GM18519 (cell line): ENCODE measurements around the gene PIGC.

Experiments used
- ATAC-seq: cut with Tn5 transposase; IDR thresholded peaks from one replicate; pipeline ENCODE4 v1.9.1; 2021; ENCODE audit warnings: mild to moderate bottlenecking, moderate library complexity; ENCODE audit not compliant: unreplicated experiment, low FRiP score

PIGC gene

DNA sequence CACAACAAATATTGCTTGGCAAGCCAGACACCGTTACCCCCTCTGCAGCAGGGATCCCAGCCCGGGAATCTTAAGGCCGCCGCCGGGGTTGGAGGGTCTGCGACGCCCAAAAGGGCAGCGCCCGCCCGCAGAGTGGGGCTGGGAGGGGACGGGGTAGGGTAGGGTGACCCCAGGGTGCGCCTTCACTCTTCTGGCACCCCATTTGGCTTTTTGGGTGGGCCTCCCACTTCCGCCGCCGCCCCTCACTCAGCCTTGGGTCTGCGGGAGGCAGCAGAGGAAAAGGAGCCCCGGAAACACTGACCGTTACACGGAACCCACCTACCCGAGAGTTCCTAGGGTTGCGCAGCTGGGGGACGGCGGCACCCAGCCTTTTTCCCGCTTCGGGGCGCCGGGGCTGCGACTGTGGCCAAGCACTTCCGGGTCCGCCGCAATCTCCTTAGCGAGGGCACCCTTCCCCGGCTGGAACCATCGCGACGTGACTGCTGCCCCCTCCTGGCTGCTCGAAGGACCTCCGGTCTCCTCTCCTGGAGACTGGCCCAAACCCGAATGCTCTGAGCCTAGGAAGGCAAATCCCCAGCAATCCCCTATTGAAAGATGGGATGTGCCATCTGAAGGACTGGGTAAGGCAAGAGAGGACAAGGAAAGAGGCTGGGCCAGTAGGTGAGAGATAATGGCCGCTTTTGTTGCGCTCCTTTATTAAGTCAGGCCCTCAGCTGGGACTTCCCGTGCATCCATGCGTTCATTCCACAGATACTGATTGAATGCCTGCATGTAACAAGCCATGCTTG lies at the start of gene PIGC:
TSS of gene PIGC (minus strand) at position 404 of the 788 bp plus-strand sequence. CDS start 1,447 bp downstream, outside the sequence.
- peak; percentile 74 for ATAC-seq

- ATAC-seq = no peak
Observed at GRCh38 chr1:172492421-172492820, 48.6 kb upstream of the PIGC start.

DNA sequence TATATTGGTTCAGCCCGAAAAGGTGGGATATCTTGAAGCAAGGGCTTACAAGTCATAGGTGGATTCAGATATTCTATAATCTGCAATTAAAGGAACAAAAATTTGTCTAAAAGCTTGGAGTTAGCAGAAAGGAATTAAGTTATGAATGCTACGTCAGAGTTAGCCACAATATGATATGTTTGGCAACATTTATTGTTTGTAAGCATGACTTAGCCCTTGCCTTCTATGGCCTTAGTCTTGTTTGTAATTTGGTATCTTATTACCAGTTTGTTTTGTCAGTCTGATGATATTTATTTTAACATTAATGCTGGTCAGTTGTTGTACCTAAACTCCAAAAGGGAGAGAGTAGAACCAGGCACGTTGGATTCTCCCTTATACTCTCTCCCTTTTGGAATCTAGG lies 46.0 kb upstream of the PIGC start:
- ATAC-seq = no peak

DNA sequence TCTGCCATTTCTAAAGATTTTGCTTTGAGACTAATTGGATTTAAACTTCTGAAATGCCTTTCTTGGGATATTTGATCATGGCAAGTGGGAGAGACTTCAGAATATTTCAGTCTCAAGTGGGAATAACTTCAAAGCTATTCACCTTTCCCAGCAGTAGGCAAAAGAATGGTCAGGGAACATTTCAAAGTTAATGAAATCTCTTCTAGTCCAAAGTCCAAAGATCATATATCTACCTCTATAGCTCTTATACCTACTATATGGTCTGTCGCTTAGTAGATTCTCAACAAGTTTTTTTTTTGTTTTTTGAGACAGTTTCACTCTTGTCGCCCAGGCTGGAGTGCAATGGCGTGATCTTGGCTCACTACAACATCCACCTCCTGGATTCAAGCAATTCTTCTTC lies 44.5 kb upstream of the PIGC start:
- ATAC-seq = no peak

- no peak for ATAC-seq
Observed at GRCh38 chr1:172487550-172487949, 43.7 kb upstream of the PIGC start.

DNA sequence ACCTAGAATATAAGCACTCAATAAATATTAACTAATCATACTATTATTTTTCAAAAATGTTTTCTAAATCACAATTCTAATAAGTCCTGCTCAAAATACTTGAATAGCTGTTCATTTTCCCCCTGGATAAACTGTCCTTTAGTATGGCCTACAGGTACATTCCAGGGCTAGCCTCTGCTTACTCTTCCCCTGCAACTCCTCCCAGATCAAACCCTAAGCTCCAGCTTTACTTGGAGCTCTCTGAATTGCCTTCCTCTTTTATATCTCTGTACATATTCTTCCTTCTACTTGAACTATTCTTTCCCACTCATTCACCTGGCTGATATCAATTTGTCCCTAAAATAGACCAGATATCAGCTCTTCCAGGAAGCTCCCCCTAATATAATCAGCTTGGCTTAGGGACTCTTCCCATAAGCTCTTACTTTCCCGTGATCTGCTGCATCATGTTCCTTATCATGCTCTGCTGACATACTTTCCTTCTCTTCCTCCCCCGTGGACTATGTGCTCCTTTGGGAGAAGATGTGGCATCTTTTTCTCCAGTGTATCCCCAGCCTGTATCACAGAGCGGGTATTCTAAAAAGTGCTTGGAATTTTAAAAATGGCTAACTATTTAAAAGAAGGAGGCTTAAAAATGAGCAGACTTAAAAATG lies 43.1 kb upstream of the PIGC start:
- ATAC-seq = no peak

GRCh38 chr1:172485626-172486025 lies 41.8 kb upstream of the PIGC start:
- ATAC-seq = no peak

DNA sequence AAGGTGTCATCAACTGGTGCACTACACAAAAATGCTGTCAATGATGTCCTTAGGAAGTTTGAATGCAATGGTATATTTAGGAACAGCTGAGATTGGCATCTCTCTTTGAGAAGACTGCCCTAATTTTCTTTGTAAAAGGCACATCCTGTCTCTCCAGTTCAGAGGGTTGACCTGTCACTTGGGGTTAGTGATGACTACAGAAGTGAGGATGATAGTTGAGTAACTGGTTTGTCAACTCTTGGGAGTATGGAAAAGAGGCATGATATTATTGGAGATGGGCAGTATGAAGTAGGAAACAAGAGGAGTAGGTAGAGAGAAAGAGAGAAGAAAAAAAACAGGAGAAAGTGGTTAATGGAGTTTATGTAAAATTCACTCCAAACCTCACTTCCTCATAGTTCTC lies 40.4 kb upstream of the PIGC start:
- ATAC-seq = no peak

DNA sequence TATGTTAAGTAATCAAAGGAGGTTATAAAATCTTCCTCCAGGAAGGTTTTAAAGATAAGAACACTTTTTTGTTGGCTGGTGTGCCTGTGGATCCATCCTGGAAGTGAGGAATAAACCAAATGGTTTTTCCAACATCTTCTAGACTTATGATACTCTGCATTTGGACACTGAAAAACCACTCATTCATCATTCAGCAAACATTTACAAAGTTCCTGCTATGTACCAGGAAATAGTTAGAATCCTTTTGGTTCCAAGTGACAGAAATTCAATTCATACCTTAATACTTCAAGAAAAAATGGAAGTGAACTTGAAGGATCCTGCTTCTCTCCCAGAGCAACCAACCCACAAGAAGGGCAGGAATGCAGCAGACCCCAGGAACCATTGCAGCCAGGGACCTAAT lies 39.6 kb upstream of the PIGC start:
- no peak for ATAC-seq

GRCh38 chr1:172482044-172482443 lies 38.2 kb upstream of the PIGC start:
- ATAC-seq = no peak

DNA sequence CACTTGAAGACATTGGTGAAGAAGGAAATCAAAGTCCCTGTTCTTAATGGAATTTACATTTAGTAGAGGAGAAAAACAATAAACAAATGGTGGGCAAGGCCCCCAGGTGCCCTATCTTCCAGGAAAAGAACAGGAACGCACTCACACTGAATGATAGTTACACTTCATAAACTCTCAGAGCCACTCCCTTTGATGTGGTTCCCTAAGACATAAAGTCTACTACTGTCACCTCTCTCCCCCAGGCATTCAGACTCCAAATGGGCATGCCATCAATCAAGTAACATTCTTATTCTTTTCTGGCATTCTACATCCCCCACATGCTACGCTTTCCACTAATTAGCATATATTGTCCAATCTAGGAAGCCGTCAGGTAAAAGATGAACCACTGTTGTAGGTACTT lies 36.6 kb upstream of the PIGC start:
- ATAC-seq = no peak

DNA sequence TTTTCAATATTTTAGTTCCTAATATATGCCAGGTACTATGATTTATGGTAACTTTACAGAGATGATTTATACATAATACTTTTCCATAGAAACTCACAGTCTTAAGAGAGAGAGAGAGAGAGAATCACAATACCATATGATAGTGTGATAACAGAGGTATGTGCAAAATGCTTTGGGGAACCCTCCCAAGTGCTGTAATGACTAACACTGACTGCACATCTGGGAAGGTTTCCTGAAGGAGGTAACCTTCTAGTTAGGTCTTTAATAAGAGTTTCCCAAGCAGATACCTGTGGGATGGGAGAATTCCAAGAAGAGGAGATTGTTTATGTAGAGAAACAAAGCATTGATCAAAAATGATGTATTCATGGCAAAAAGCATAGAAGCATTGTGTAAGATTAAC lies 34.6 kb upstream of the PIGC start:
- ATAC-seq = no peak

DNA sequence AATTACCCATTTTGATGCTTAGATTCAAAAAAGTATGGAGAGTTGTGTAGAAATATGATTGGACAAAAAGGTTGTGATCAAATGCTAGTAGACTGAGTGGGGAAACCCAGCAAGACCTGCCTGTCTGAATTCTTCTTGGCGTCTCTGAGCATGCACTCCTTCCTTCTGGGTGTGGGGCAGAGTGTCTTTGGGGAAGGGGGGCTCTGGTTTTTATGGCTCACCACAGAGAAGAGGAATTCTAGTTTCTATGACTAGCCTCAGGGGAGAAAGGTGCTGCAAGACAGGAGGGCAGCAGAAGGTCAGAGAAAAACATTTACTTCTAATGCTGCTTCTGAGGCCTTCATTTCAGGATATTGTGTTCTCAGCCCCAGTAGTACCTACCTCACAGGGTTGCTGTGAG lies 33.9 kb upstream of the PIGC start:
- no peak for ATAC-seq

DNA sequence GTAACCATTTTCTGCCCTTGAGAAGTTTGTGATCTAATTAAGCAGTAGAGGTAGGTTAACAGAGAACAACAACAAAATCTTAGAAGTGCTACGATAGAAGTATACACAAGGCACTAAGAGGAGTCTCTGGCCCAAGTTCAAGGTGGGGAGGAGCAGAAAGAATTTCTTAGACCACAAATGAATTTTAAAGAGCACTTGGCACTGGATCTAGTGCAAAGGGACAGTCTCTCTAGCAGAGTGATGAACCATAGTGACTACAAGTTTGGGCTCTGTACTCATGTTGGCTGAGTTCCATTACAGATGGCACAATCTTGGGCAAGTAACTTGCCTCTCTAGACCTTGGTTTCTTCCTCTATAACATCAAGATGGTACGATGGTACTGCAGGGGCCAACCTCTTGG lies 33.3 kb upstream of the PIGC start:
- ATAC-seq = no peak

DNA sequence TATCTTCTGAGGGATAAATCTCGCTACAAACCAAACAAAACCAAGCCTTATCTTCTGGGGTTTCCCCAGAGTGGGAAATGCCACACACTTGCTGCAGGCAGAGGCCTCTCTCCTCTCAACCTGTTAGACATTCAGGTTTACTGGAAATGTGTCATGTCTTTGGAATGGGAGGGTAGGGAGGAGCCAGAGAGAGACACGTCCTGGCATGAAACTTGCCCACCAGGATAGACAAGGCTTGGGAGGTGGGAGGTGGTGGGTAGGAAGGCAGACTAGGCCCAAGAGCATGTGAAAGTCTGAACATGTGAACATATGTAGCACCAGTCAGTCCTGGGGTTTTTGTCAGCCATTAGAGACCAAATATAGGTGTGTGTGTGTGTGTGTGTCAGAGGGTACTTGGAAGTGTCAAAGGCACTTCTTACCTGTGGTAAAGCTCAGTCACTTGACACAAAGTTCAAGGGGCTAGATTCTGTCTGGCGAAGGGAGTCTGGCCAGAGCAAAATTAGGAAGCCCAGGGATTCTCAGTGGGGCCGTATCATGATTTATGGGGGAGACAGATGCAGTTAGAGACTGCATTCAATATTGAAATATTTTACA lies 32.4 kb upstream of the PIGC start:
- ATAC-seq = no peak

DNA sequence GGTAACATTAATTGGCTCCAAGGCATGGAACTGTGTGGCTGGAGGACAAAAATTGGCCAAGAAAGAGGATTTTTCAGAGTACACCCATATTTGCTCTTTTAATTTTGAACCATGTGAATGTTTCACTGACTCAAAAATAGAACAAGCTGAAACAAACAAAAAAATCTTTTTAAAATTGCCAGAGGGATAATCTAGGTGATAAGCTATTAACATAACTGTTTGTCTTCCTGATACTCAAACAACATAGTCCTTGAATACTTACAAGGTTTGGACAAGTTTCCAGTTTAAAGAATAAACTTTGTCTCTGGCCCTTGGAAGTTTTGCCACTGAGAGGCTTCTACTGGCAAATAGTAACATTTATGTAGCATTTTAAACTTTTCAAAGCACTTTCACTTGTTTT lies 30.0 kb upstream of the PIGC start:
- no peak for ATAC-seq

- ATAC-seq = no peak
Observed at GRCh38 chr1:172473302-172473701, 29.4 kb upstream of the PIGC start.

DNA sequence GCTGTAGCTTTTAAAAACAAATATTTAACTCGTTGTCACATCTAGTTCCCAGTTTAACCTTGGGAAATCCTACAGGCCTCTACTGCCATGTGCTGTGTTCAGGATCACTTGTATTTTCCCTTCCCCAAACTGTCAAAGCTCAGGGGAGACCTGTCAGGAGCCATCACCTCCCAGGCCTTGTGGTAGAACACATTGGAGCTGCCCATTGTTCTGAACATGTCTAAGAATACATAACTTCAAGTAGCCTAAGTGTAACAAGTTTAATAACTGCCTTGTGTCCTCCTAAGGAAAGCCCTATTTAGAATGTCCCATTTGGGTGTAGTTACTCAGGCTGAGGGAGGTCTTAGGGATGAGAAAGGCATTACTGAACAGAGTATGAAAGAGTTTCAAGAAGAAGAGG lies 28.6 kb upstream of the PIGC start:
- ATAC-seq = no peak

- no peak for ATAC-seq
Observed at GRCh38 chr1:172471666-172472065, 27.8 kb upstream of the PIGC start.

DNA sequence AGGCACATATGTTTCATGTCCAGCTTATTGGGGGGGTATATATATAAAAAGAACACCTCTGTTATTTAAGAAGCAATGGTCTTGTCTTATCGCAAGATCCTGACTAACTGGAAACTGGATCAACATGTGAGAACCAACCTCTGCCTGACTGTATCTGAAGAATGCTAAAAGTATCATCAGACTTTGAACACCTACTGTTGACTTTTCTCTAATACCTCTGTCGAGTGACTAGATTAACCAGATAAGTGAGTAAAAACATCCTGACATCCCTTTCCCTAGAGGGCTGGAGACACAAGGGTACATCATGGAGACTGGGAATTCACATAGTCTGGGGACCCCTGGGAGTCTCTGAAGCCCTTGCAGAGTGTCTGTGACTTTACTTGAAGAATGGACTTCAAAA lies 26.3 kb upstream of the PIGC start:
- no peak for ATAC-seq

DNA sequence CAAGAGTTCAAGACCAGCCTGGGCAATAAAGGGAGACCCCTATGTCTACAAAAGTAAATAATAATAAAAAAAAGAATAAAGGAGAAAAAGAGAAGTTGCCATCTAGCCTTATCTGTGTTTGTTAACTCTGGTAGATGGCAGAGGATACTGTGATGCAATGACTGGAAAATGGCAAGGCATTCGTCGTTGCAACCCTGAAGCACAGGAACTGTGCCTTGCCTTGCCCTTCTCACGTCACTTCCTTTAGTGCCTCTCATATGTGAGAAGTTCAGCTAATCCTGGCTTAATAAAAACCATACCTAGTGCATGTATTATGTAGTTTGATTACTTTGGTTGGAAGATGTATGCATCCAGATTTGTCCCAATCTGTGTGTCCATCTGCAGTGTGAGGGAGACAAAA lies 25.8 kb upstream of the PIGC start:
- no peak for ATAC-seq

GRCh38 chr1:172468296-172468695 lies 24.4 kb upstream of the PIGC start:
- ATAC-seq = no peak
